HepG2 (cell line): Measurements from ENCODE around the gene SH3BP2. TPM values are rescaled to one million over a fixed set of nuclear protein-coding genes. Genes with fewer than 3 reads are reported as not detected.

Source experiments
- ADNP ChIP-seq: sonication (generic); formaldehyde crosslinking; IDR thresholded peaks from 2 replicates; pipeline ENCODE4 v1.4.0; 2020; ENCODE audit warnings: missing genetic modification reagents
- CTCF ChIP-seq: sonication (generic); formaldehyde crosslinking; IDR thresholded peaks from 2 replicates; pipeline ENCODE4 v1.5.0; 2020; ENCODE audit warnings: mild to moderate bottlenecking, missing genetic modification reagents, moderate library complexity
- EEA1 ChIP-seq: sonication (generic); formaldehyde crosslinking; IDR thresholded peaks from 2 replicates; pipeline ENCODE4 v1.5.1; 2020; ENCODE audit warnings: mild to moderate bottlenecking, missing genetic modification reagents, borderline replicate concordance
- GATAD2A ChIP-seq: IDR thresholded peaks from 2 replicates; pipeline ENCODE4 v1.6.1; 2016
- KLF16 ChIP-seq, 2 experiments: sonication (generic) in 1 of 2; formaldehyde crosslinking in 1 of 2; IDR thresholded peaks; 2 replicates each; pipeline versions ENCODE4 v1.6.1 to v1.8.0; 2016 to 2023; ENCODE audit warnings: missing genetic modification reagents in 2 of 2, missing compliant biosample characterization in 1 of 2
- MTERF4 ChIP-seq: sonication (generic); formaldehyde crosslinking; IDR thresholded peaks from 2 replicates; pipeline ENCODE4 v1.8.0; 2023; ENCODE audit warnings: mild to moderate bottlenecking, missing genetic modification reagents
- MYPOP ChIP-seq: sonication (generic); formaldehyde crosslinking; IDR thresholded peaks from 2 replicates; pipeline ENCODE4 v1.8.1; 2023; ENCODE audit warnings: mild to moderate bottlenecking, moderate library complexity, missing genetic modification reagents
- POLR2AphosphoS2 ChIP-seq: IDR thresholded peaks from 2 replicates; pipeline ENCODE4 v1.6.1; 2011; ENCODE audit warnings: low read depth, low read length, improper control_type of control experiment
- SNAPC4 ChIP-seq: sonication (generic); formaldehyde crosslinking; IDR thresholded peaks from 2 replicates; pipeline ENCODE4 v1.4.0; 2020; ENCODE audit warnings: mild to moderate bottlenecking, missing genetic modification reagents
- TAF15 ChIP-seq: fragments of 200-400 bp; formaldehyde crosslinking; IDR thresholded peaks from one replicate; pipeline ENCODE4 v1.6.1; 2018; ENCODE audit warnings: mild to moderate bottlenecking, low read depth, low read length; ENCODE audit not compliant: poor library complexity, severe bottlenecking
- XBP1 ChIP-seq: sonication (generic); formaldehyde crosslinking; IDR thresholded peaks from 2 replicates; pipeline ENCODE4 v1.5.0; 2020; ENCODE audit warnings: missing genetic modification reagents
- ZBTB7B ChIP-seq: sonication (generic); formaldehyde crosslinking; IDR thresholded peaks from 2 replicates; pipeline ENCODE4 v1.4.0; 2020; ENCODE audit warnings: missing genetic modification reagents
- ZMYM3 ChIP-seq: sonication (generic); formaldehyde crosslinking; IDR thresholded peaks from 2 replicates; pipeline ENCODE4 v1.5.1; 2020; ENCODE audit warnings: mild to moderate bottlenecking, missing genetic modification reagents
- ZNF317 ChIP-seq: sonication (generic); formaldehyde crosslinking; IDR thresholded peaks from 2 replicates; pipeline ENCODE4 v1.5.0; 2020; ENCODE audit warnings: mild to moderate bottlenecking, missing genetic modification reagents
- ZNF556 ChIP-seq: sonication (generic); formaldehyde crosslinking; IDR thresholded peaks from 2 replicates; pipeline ENCODE4 v1.4.0; 2020; ENCODE audit warnings: mild to moderate bottlenecking, missing genetic modification reagents, borderline replicate concordance
- ZNF597 ChIP-seq: sonication (generic); formaldehyde crosslinking; IDR thresholded peaks from 2 replicates; pipeline ENCODE4 v1.5.0; 2020; ENCODE audit warnings: missing genetic modification reagents
- ZNF773 ChIP-seq: sonication (generic); formaldehyde crosslinking; IDR thresholded peaks from 2 replicates; pipeline ENCODE4 v1.4.0; 2020; ENCODE audit warnings: missing genetic modification reagents, borderline replicate concordance
- ZSCAN20 ChIP-seq: sonication (generic); formaldehyde crosslinking; IDR thresholded peaks from 2 replicates; pipeline ENCODE4 v1.4.0; 2020; ENCODE audit warnings: missing genetic modification reagents, mild to moderate bottlenecking, borderline replicate concordance
- polyA plus RNA-seq, 8 experiments: library from polyadenylated mRNA; depleted of rRNA in 3 of 8; stranded (reverse) in 7 of 8; unstranded in 1 of 8; fragments of >200 nt; fragmentation: Illumina TruSeq in 4 of 8; extraction: Trizol in 4 of 8; gene quantifications; 2 replicates each; pipeline versions ENCODE4 v1.2.1 to v1.2.3, GENCODE V29; 2011 to 2016; ENCODE audit warnings: low read depth in 4 of 8, missing spikeins in 1 of 8, mixed read lengths in 1 of 8; ENCODE audit not compliant: insufficient read depth in 1 of 8
- total RNA-seq, 5 experiments: library from RNA; depleted of rRNA; stranded (reverse); fragments of >200 nt; fragmentation: Illumina TruSeq; extraction: Trizol; gene quantifications; 2 replicates each; pipeline ENCODE4 v1.2.3, GENCODE V29; 2016; ENCODE audit warnings: low read depth in 1 of 5

SH3BP2 gene
- total and polyA plus RNA-seq, 2 of the 13 experiments (the other 11 are each of a cell fraction or from before 2014, with no cell fraction given), result 16.9 to 34.5 TPM

GRCh38 chr4:2761035-2761923 is 31.6 kb upstream of the SH3BP2 start (continued):
- TF ChIP-seq SNAPC4 (CRISPR knock-in tag) (no peak), MTERF4 (CRISPR knock-in tag) (no peak; the same call in 1 of the 2 replicates), POLR2AphosphoS2 (no peak), XBP1 (CRISPR knock-in tag) (no peak), MYPOP (CRISPR knock-in tag) (0 out of 2 replicates have a peak, but pooled peaks have one; percentile 26), ZMYM3 (CRISPR knock-in tag) (peak; percentile 84; the same call in 1 of the 2 replicates), ZBTB7B (peak; percentile 85), ZNF773 (CRISPR knock-in tag) (no peak), GATAD2A (CRISPR knock-in tag) (peak; percentile 56), TAF15 (no peak), ZSCAN20 (no peak), ZNF597 (CRISPR knock-in tag) (no peak), ADNP (CRISPR knock-in tag) (0 out of 2 replicates have a peak, but pooled peaks have one; percentile 22), EEA1 (CRISPR knock-in tag) (no peak), ZNF317 (CRISPR knock-in tag) (no peak), KLF16 (CRISPR knock-in tag; IDR thresholded peaks at IDR 0.05) (peak in 1 of 2 experiments; percentile 34; a peak in 1 of 4 replicates), CTCF (CRISPR knock-in tag) (peak; percentile 58), ZNF556 (CRISPR knock-in tag) (peak; percentile 51; the same call in 1 of the 2 replicates)
